NCI-H1417 (cell line): Measurements from ENCODE around the gene CMTM3.
A peak's percentile ranks its signal among the peaks of the same experiment; 100 is the strongest.
"Not testable (repeated sequence)": the region's sequence is repeated elsewhere in the genome, so short reads cannot be mapped to it uniquely, and the experiment has no call there.

Experiments used
- DNase-seq, 3 experiments: peaks; one replicate each; lab custom pipeline; 2025; lab: John Stamatoyannopoulos, UW

CMTM3 gene

DNA sequence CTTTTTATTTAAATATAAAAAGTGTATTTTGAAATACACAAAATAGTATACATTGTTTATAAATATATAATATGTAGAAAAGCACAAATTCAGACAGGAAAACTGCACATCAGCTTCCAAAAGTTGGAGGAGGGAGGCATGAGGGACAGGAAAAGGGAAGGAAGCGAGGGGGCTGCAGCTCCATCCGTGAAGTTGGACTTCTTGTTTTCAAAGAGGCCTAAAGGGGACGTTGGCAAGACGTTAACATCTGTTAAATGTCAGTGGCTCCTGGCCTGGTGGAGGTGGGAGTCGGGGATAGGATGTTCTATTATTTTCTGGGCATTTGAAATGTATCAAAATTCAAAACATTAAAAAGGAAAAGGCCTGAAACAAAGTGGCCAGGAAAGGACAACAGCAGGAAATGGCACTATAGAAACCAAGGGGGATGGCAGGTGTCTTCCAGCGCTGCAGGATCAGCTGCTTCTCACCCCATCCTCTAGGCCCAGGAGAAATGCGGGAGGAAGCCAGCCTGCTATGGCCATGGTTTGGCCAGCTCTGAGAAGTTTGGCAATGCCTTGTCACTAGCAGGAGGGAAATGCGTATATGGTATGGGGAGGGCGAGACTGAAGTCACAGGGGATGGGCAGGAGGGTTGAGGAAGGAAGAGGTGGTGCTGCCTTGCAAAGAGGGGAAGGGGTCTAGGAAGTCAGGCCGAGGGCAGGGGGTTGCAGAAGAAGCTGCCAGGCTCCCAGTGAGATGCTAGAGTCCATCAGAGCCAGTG is 18.8 kb upstream of the CMTM3 start:
- DNase-seq, result no peak

DNA sequence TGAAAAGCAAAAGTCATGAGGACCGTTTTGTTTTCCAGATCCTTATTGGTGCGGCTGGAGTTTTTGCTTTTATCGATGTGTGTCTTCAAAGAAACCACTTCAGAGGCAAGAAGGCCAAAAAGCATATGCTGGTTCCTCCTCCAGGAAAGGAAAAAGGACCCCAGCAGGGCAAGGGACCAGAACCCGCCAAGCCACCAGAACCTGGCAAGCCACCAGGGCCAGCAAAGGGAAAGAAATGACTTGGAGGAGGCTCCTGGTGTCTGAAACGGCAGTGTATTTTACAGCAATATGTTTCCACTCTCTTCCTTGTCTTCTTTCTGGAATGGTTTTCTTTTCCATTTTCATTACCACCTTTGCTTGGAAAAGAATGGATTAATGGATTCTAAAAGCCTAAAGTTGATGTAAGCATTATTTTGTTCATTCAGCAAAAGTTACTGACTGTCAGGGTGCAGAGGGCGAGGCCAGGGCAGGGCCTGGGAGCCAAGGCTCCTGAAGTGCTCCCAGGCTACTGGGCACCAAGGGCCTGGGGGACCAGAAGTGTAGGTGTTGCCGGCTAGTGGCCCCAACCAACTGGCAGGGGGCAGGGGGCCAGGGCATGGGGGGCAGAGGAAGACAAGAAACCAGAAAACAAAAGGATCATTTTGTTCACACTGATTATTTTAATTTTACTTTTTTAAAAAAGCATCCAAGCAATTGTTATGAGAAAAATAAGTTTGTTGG is 16.5 kb upstream of the CMTM3 start:
- DNase-seq, result no peak

DNA sequence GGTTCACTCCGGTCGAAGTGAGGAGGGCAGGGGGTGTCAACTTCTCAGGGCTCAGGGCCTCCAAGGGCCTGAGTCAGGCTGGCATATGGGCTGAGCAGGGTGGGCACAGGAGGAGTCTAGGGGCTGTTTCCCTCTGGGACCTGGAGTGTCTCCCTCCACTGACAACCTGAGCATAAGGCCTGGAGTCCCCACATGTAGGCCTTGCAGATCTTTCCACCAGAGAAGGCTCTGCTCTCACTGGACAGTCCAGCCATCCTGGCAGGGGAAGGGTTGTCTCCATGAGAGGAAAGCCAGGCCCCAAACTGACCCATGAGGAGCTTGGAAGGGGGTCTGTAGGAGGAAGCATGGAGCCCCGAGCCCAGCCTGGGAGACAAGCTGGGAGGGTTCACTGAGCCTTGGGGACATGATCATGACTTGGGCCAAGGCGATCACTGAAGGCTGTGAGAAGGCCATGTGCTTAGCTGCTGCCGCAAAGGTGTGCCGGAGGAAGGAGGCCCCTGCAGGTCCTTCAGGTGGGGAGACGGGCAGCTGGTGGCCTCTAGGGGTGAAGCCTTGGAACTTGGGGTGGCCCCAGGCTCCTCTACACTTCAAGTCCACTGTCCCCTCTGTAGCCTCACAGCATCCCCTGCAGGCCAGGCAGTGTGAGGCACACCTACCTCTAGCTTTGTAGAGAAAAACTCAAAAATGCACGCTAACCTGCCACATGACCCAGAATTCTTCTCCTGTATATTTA is 15.4 kb upstream of the CMTM3 start:
- no peak for DNase-seq

DNA sequence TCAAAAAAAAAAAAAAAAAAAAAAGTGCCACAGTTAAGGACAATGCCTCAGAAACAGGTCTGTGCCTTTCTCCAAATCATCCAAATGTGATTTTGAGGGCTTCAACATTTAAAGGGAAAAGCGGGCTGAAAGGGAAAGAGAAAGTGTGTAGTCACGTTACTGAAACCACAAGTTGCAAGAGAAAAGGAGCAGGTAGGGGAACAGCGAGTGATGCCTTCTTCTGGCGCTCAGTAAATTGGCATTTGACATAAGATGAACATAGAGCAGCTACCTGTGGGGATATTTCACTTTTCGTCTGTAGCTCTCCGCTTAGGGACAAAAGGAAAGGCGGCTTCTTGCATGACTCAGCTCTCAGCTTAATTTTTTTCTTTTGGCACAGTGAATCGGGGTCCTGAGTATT is 14.2 kb upstream of the CMTM3 start:
- DNase-seq, result no peak

DNA sequence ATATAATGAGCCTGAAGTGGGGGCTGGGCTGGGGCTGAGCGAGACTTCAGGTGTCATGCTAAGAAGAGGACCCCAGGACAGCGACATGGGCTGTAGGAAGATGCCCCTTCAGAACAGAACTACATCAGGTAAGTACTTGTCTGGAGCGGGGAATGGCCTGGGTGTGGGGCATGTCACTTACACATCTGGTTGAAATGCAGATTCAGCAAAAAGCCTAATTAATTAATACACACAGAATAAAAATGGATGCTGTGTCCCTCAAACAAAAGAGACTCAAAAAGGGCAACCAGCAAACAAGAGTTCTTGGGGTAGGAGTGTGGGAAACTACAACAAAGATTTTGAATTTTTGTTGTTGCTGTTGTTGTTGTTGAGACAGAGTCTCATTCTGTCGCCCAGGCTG is 13.5 kb upstream of the CMTM3 start:
- no peak for DNase-seq

DNA sequence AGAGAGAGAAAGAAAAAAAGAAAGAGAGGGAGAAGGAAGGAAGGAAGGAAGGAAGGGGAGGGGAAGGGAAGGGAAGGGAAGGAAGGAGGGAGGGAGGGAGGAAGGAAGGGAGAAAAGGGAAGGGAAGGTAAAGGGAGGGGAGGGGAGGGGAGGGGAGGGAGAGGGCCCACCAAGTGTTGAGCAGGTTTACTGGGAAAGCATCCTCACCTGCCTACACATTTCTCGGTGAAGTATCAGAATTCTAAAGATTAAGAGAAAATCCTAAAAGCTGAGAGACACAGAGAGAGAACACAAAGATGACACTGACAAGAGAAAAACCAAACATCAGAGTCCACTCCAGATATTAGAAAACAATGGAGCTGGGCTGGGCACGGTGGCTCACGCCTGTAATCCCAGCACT is 12.3 kb upstream of the CMTM3 start:
- no peak for DNase-seq

DNA sequence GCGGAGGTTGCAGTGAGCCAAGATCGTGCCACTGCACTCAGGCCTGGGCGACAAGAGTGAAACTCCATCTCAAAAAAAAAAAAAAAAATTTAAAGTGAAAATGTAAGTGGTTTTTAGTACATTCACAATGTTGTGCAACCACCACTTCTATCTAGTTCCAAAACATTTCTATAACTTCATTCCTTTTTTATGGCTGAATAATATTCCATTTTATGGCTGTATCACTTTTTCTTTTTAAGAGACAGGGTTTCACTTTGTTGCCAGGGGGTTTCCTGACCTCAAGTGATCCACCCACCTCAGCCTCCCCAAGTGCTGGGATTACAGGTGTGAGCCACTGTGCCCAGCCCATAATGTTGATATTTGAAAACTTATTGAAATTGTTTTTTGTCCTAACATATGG is 11.7 kb upstream of the CMTM3 start:
- DNase-seq, result no peak

DNA sequence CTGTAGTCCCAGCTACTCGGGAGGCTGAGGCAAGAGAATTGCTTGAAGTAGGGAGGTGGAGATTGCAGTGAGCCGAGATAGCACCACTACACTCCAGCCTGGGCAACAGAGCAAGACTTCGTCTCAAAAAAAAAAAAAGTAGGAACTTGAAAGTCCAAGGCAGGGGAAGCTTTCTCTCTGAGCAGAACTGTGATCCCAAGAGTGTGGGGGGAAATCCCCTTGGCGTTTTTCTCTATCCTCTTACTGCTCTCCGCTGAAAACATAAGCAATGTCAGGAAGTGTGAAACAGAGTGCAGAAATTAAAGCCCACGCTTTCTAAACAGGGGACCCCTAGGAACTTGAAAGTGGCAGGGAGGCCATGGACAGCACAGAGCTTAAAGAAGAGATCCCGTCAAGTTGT is 9.8 kb upstream of the CMTM3 start:
- DNase-seq, result no peak

DNA sequence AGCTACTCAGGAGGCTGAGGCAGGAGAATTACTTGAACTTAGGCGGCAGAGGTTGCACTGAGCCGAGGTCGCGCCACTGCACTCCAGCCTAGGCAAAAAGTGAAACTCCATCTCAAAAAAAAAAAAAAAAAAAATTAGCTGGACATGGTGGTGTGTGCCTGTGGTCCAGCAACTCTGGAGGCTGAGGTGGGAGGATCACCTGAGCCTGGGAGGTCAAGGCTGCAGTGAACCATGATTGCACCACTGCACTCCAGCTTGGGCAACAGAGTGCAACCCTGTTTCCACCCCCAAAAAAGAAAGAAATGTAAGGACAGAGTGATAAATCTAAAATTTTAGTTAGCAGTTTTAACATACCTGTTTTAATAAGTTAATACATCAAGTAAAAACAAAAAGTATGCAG is 7.9 kb upstream of the CMTM3 start:
- not testable (repeated sequence) for DNase-seq

DNA sequence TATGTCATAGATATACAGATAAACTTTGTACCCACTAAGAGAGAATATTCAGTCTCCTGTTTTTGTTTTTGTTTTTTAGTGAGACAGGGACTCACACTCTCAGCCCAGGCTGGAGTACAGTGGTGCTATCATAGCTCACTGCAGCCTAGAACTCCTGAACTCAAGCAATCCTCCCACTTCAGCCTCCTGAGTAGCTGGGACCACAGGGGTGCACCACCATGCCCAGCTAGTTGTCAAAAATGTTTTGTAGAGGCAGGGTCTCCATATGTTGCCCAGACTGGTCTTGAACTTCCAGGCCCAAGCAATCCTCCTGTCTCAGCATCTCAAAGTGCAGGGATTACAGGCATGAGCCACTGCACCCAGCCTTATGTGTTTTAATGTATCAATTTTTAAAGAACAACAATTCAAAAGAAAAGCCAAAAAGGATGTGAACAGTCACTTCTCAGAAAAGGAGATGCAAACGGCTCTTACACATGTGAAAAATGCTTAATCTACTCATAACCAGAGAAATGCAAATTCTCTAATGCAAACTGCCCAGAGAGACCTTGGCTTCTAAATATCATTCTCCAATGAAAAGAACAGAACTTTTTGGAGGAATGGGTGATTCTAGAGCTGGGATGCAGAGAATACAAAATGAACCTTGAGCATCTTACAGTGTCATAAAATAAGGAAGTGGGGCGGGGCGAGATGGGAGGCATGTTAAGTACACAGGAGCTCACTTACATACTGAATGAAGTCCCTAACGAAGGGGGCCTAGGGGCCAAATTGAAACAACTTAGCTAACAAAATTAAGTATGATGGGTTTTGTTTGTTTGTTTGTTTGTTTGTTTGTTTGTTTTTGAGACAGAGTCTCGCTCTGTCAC is 7.3 kb upstream of the CMTM3 start:
- DNase-seq, result no peak

DNA sequence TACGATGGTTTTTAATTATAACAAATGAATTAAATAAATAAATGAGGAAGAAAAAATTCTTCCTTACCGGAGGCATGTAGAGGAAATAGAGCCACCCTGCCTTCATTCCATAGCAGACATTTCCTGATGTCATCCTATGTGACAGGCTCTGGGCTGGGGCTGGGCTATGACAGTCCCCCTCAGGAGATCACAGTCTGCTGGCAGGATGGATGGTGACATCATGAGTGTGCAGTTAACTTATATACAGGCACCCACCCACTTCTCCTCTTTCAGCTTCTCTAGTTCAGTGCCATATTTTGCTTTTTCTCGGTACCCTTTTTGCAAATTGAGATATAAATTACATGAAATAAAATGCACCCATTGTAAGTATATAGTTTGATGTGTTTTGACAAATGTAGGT is 6.4 kb upstream of the CMTM3 start:
- no peak for DNase-seq

DNA sequence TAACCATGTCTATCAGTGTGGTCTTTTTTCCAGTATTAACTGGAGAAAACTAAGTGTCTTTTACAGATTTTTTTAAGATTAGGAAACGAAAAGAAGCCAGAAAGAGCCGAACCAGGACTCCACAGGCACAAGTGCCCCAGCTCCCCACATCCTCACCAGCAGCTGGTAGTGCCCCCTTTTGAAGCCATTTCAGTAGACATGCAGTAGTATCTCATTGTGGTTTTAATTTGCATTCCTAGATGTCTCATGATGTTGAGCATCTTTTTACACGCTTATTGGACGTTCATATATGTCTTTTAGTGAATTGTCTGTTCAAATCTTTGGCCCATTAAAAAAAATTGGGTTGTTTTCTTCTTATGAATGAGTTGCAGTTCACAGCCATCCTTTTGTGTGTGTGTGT is 4.8 kb upstream of the CMTM3 start:
- no peak for DNase-seq

DNA sequence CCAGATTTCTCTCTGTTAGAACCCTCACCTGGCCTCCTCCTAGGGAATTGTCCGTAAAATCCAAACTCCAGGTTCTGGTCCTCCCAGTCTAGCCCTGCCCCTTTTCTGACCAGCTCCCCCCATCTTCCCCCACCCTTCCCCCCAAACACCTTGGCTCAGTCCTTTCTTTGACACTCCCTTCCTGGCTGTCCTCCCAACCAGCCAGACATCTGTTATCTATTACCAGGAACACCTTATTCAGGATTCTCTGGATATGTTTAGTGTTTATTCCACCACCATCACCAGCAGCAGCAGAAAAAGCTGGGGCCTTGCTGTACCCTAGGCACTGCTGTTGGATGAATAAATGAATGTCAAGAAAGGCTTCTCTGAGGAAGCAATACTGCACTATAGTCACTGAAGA is 4.0 kb upstream of the CMTM3 start:
- no peak for DNase-seq

DNA sequence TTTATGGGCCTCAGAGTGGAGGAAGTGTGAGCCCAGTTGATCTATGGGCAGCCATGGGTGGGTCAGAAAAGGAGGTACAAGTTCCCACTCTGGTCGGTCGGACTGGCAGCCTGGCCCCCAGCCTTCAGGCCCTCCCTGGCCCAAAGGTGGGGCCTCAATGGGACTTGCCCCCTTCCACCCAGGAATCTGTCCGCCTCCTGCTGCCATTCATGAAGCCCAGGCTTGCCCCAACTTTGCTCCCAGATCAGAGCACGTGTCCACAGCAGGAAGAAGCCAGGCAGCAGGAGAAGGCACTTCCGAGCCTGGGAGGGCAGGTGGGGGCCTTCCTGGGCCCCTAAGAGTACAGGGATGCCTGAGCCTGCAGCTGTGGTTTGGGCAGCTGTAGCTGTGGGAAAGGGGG is 3.0 kb upstream of the CMTM3 start:
- DNase-seq, result no peak

DNA sequence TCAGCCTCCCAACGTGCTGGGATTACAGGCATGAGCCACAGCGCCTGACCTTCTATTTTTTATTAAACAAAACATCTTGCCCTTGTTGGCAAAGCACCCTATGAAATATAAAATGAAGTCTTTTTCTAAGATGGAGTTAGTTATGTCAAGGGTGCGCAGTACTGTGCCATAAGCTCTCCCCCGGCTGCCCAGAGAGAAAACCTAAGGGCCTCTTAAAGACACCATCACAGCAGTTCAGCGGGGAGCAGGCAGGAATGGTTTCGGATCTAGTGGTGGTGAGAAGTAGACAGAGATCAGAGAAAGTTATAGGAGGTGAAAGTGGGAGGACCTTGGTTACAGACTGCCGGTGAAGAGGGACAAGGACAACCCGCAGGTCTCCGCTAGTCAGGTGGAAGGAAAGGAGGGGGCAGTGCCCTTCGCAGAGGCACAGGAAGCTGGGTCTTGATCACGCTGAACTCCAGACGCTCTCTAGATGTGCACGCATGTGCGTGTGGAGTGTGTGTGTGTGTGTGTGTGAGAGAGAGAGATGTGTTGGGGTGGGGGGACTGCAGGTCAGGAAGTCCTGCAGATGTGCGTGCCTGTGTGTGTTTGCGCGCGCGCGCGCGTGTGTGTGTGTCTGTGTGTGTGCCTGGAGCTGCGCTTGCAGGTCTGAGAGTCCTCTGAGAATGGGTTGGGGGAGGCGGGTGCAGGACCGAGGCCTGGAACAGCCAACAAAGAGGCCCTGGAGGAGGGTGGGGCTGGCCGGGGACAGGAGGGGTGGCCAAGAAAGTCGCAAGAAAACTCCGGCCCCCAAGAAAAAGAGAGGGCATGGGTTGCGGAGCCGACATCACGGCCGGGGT is 748 bp upstream of the CMTM3 start:
- DNase-seq, result peak in 2 of 3 experiments; percentile 71 to 77

DNA sequence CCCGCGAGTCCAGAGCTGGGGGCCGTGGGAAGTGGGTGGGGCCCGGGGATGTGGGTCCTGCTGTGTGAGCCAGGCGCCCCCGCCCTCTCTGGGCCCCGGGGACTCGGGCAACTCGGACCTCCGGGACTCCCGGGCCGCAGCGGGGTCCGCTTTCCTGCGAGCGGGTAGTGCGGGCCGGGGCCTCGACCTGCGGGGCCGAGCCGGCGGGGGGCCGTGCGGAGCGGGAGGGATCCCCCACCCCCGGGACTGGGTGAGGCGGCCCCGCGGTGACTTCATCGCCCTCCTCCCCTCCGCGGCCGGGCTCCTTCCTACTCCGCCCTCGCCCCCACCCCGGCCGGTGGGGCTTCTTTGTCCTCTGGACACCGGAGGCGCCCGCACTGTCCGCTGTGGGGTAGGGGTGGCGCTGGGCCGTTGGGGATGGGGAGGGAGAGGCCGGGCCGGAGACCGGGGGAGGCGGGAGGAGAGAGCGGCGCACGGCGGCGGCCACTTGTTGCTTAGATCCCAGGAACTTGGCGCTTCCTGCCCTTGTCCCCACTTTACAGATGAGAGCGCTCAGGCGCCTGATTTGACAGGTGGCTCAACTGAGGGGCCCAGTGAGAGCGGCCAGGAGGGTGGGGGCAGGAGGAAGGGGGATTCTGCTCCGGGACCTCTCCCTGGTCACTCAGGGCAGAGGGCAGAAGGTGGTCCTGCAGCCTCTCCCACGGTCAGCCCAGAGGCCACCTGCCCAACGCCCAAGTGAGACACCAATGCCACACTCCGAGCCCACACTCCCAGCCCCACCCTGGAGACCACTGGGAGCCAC is 874 bp downstream of the CMTM3 start:
- DNase-seq, result peak in 2 of 3 experiments; percentile 39 to 55

DNA sequence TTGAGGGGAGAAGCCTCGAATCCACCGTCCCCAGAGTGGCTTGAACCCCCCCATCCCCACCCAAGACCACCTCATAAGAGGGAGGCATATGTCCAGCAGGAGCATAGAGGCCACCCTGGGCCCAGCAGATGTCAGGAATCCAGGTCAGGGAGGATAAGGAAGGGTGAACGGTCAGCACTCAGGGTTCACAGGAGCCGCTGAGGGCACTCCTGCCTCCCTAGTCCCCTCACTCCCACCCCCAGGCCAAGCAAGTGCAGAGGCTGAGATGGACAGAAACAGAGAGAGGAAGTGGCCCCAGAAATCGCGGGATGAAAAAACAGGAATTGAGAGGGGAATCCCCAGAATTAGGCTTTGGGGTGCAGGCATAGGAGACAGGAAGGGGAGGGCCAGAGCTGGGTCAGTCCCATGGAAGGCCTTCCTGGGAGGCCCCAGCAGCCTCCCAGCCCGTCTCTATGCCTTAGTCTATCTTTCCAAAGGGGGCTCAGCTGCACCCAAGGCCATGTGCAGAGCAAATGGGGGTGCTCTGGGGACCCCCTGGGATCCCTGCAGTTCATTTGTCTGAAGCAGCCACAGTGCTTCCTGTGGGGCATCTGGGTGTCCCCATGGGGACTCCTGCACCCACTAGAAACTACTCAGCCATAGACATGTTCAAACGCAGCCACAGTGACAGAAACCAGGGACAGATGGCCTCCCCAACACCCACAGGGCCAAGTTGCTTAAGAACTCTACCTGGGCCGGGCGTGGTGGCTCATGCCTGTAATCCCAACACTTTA is 1.7 kb downstream of the CMTM3 start:
- DNase-seq, result no peak

DNA sequence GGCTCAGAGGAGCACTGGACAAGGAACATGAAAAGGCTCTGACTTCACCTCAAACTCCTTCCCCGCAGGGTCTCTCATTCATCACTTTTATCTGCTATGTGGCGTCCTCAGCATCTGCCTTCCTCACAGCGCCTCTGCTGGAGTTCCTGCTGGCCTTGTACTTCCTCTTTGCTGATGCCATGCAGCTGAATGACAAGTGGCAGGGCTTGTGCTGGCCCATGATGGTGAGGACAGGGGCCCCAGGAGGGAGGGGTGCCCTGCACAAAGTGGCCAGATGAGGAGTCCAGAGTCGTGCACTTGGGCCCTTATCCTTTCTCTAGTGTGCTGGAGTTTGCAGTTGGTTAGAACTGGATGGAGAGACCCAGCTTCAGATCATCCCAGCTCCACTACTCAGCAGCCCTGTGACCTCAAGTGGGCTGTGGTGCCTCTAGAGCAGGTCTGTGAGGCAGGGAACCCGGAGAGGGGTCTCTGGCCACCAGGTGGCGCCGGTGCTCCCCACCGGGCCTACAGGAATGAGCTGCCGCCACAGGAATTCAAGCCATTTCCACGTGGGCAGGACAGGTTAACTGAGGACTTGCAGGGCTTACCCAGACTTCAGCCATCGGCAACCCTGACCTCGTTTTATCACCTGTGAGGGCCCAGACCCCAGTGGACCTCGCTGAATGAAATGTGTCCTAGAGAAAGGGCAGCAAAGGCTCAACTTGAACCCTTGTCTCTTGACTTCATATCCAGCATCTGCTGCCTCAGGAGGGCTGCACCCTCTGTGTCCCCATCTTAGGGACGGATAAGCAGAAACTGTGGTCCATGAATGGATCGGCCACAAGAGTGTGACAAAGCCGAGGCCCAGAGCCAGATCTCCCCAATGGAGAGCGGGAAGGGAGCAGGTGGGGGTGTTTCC is 4.0 kb downstream of the CMTM3 start:
- peak; percentile 16 to 76 (median 57) for DNase-seq

DNA sequence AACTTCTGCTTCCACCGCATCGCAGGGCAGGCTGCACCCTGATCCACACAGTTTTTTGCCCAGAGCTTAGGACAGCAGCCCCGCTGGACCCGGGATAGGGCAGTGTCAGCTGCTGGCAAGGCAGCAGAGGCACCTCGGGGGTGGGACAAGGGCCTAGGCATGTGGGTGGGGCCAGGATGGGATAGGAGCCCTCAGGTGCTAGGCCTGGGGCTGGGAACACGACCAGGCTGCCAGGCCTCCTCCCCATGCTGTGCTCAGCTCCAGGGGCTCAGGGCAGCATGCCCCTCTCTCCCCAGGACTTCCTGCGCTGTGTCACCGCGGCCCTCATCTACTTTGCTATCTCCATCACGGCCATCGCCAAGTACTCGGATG is 4.6 kb downstream of the CMTM3 start:
- DNase-seq, result no peak
